SW480 (cell line): ENCODE results near the gene POLN.

Experiments
- DNase-seq: peaks from one replicate; pipeline ENCODE4 v3.0.0-alpha.2; 2016; ENCODE audit warnings: low spot score

Gene POLN

DNA sequence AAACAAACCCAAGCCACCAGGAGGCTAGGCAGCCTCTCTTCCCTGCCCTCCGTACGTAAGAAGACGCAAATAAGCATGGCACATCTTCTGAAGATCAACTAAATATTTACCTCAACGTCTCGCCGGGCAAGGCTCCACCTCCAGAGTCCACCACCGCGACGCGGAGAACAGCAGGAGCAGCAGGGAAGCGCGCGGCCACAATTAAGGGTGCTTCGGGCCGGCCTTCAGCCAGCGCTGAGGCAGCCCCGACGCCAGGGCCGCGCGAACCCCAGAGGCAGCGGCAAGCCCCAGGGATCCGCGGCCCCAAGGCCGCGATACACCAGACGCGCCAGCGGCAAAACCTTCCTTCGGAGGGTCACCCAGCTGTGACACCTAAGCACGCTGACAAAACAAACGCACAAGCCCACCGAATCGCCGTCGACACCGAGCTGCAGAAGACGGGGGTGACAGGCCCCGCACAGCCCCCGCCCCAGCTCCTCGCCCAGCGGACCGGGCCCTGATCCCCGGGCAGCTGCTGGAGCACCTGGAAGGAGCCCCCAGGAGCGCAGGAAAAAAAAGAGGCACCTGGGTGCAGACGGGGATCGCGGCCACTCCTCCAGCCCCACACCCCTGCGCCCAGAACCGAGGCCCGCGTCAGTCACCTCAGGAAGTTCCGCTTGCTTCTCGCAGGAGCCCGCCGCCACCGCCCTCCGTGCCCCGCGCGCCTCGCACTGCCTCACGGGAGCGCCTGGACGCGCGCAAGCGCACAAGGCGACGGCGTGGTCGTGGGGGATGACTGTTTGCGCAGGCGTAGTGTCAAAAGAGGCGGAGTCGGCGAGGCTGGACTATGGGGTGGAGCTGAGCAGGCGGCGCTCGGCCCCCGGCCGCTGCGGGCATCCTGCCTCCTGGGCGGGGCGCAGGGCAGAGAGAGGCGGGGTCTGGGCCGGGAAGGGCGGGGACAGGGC, at the start of gene POLN, which contains the start of gene HAUS3:
Gene POLN (minus strand): TSS at position 712 of the 944 bp plus-strand sequence. CDS start 12,890 bp downstream, outside the sequence.
Gene HAUS3 (minus strand): TSS at position 712 of the 944 bp plus-strand sequence. CDS start 1,175 bp downstream, outside the sequence.
- peak; percentile 90 for DNase-seq

DNA sequence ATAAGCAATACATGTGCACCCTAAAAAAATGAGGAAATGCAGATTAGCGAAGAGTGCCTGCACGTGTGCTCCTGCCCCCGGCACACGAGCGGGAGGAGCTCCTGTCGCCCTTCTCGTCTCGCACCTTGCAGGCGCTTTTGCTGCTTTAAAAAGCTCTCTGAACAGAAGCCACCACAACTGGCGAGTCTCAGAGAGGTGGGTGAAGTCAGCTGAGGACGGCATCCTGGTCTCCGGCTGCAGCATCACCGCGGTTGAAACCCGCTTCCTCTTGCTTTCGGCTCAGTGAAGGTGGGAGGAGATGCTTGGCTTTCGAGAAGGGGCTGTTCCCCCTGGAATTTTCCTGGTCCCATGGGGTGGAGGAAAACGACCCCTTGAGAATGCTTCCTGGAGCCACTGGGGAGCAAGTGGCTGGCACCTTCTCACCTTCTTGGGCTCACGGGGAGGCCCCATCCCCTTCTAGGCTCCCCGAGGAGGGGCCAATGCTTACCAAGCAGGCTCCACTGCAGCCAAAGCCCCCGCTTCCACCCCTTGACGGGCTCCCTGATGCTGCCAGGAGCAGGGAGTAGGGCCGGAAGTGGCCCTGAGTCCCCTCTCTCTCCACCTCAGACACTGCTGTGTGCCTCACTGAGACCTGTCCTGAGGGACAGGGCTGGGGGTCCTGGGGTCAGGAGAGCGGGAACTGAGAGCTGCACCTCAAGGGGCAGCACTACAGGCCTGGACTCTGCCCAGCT, 49.2 kb upstream of the POLN start:
- DNase-seq: no peak

DNA sequence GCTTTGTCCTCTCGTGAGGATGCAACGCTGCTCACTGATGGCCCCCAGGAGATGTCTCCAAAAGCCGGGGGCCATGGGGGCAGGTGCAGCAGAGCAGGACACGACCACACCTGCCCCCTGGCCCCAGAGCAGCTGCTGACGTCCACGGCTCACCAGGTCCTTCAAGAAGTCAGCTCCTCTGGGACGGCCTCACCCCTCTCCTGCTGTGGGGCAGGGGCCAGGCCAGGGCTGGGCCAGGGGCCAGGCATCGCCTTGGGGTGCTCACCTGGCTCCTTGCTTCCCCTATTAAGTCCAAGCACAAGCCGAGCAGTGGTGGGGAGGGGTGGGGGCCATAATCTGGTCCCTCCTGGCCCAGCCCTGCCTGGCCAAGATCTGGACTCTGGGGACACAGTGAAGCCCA, 48.6 kb upstream of the POLN start:
- no peak for DNase-seq

DNA sequence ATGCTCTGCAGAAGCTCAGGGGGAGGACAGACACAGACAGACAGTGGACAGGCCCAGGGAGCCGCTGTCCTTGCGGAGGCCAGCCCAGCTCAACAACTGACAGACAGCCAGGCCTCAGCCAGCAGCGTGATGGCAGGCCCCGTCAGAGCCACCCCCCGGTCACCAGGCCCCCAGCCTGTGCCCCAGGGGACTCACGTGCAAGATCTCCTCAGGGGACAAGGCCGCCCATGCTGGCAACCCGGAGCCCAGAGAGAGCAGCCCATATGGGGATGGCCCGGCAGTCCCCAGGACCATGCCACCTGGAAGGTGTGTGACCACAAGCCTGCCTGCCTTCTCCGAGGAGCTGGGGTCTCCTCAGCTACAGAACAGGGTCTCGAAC, 48.0 kb upstream of the POLN start:
- no peak for DNase-seq

DNA sequence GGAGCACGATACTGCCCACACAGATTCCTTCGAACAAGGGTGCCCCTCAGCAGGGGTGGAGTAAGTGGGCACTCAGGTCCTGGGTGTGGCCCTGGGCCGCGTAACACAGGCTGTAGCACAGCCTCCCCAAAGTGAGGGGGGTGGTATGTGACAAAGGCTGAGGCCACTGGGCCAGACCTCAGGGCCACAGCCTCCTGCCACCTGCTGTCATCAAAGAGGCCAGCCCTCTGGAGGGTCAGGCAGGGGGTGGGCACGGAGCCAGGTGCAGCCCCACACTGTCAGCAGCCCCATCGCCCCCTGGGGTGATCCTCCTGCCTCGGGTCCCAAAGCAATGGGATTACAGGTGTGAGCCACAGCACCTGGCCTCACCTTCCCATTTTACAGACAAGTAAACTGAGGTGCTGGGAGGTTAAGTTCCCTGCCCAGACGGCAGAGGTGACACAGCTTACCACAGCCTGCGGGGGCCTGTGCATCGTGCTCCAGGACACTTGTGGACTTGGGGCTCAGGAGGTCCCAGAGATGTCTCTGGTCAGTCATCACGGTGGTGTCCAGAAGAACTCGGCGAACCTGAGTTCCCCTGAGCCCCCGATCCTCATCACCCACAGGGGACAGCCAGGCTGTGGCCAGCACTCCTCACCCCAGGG, 47.5 kb upstream of the POLN start:
- DNase-seq: no peak

DNA sequence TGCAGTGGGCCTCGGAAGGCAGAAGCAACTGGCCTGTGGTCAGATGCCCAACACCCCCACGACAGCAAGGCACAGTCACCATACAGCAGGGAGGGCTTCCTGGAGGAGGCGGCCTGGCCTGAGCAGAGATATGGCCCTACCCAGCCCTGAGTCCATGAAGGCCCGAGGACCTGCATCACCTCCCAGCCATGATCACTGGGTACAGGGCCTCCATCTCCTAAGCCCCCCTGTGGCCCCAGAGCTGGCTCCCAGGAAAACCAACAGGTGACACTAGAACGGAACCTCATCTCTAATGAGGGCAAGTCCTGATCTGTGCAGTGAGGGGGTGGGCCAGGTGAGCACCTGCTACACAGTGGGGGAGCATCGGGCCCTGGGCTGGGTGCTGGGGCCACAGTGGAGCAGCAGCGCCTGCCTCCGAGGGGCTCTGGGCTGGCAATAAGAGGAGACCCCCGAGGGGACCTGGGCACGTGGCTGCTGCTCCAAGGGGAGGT, 46.2 kb upstream of the POLN start:
- DNase-seq: no peak

DNA sequence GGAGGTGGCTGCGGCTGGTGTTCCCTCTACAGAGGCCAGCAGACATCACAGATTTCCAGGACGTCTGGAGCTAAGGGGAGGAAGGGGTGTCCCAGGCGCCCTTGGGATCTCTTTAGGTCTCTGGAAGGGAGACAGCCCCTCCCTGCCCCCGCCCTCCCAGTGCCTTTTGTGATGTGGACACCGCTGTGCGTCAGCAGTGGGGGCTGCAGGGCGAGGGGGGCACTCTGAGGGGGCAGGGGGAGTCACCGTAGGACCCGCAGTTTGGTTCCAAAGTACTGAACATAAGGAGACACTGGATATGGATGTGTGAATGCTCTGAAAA, 45.6 kb upstream of the POLN start:
- DNase-seq: no peak

DNA sequence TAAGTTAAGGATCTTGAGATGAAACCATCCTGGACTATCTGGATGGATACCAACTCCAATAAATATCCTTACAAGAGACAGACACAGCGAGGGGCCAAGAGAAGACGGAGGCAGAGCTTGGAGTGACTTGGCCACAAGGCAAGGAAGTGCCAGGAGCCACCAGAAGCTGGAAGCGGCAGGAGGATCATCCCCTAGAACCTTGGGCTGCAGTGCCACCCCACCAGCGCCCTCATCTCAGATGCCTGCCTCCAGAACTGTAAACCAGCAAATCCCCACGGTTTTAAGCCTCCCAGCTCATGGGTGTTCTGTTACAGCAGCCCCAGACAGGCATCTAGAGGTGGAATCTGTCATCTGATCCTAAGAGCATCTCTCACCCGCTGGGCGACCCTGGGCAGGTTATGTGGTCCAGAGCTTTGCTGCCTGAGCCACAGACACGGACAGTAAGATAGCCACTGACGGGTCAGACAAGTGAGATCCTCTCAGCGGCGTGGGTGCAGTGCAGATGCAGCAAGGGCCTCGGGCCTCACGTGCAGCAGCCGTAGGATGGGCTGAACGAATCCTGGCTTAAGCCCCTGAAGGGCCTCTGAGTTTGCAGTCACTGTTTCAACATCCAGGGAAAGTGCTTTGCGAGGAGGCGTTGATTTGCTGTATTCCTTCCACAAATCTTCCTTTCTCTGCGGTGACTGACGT, 45.1 kb upstream of the POLN start:
- no peak for DNase-seq

DNA sequence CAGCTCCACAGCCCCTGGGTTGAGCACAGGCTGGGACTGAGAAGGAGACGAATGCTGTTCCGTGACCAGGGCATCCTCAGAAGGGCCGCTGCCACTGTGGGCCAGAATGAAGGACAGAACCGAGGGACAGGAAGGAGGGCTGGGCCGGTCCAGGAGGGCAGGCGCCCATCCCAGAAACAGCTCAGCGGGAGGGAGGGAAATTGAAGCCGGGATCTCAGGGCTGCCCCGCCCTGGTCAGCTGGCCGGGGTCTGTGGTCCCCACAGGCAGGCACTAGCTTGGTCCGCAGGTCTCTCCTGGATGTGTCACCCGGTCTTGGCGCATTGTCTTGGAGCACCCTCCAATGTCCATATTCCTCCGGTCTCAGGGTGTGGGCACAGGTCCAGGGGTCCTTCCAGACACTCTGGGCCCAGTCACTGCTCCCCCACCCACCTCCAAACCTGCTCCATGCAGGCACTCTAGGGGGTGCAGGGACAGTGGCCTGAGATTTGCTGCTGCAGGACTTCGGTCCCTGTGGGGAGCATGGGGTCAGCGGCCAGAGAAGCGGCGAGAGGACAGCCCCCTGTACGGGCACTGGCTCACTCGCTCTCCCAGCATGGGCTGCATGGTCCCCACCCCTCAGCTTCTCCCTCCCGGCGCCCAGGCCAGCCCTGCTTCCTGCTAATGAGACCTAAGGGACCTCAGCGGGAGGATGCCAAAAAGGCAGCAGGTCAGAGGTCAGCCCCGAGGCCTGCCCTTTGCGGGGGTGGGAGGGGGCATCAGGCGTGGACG, 43.9 kb upstream of the POLN start:
- no peak for DNase-seq

DNA sequence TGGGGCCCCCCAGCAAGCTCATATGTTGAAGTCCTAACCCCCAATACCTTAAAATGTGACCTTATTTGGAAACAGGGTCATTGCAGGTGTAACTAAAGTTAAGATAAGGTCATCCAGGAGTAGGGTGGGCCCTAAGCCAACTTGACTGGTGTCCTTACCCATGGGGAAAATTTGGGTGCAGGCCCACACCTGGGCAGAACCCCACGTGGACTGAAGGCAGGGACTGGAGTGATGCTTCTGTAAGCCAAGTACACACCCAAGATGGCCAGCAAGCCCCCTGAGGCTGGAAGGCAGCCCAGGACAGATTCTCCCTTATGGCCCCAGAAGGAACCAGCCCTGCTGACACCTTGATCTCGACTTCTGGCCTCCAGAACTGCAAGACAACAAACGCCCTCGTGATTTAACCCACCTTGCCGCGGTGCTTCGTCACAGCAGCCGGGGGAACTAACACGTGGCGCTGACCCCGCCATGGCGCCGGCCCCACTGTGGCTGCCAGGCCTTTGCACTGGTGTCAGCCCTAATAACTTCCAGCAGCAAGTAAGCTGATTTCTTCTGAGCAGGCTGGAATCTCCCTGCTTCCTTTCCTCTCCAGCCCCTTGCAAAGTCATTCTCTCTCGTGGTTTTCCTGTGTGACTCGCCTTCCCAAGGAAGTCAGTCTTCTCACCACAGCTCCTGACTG, 43.2 kb upstream of the POLN start:
- no peak for DNase-seq

DNA sequence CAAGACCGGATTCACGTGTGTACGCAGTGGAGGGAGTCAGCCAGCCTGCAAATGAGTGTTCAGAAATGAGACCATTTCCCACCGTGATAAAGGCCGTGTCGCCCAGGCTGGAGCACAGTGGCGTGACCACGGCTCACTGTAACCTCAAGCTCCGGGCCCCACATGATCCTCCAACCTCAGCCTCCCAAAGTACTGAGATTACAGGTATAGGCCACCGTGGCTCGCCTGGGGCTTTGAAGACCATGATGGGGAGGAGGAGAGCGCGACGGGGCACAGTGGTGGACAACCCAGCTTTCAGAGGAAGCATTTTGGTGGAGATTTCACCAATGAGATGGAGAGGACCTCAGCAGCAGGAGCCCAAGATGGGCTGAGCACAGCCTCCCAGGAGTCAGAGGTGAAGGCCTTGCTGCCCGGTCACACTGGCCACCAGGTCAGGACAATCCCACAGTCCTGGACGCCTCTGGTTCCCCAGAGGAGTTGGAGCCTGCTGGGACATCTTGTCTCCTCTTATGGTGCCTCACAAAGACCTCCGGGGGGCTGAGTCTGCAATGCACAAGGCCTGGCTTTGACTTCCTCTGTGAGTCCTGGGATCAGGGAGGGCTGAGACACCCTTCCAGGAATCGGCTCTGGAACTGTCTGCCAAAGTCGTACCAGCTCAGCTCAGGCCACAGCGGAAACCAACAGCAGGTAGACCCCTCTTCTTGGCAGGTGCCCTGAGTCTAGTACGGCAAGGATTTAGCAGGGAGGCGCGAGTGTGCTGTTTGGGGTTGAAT, 42.4 kb upstream of the POLN start:
- DNase-seq: no peak

DNA sequence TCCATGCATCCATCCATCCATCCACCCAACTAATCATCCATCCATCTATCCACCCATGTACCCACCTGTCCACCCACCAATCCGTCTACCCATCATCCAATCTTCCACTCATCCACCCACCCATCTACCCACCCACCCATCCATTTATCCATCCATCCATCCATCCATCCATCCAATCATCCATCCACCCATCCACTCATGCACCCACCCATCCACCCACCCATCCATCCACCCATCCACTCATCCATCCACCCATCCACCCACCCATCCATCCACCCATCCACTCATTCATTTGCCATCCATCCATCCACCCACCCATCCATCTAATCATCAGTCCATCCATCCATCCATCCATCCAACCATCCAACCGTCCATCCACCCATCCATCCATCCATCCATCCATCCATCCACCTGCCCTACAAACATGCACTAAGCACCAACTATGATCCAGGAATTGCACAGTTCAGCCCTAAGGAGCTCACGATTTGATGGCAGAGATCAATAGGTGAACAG, 41.3 kb upstream of the POLN start:
- no peak for DNase-seq

DNA sequence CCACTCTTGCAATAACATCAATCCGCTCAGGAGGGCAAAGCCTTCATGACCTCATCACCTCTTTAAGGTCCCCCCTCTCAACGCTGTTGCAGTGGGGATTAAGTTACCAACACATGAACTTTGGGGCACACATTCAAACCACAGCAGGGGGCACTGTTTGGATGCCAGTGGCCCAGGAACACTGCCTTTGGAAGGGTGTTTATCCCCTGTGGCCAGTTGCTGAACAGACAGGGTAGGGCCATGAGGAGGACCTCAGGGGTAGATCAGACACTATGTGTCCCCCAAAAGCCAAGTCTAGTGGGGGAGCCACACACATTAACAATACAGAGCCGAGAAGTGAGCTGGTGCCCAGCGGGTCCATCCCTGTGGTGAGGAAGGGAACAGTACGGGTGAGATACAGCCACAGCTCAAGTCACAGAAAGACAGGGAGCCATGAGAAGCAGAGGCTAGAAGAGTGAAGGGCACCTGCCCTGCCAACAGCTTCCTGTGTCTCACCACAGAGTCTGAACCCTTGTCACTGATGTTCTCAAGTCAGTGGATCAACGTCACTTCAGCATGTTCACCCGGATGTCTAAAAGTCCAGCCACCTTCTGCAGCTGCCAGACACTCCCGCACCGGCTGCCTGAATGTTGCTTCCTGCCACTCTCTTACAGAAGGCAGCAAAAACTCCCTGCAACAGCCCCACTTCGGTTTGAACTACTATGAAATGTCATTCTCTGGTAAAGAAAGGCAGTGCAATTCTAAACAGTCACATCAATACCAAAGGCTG, 39.8 kb upstream of the POLN start:
- no peak for DNase-seq

DNA sequence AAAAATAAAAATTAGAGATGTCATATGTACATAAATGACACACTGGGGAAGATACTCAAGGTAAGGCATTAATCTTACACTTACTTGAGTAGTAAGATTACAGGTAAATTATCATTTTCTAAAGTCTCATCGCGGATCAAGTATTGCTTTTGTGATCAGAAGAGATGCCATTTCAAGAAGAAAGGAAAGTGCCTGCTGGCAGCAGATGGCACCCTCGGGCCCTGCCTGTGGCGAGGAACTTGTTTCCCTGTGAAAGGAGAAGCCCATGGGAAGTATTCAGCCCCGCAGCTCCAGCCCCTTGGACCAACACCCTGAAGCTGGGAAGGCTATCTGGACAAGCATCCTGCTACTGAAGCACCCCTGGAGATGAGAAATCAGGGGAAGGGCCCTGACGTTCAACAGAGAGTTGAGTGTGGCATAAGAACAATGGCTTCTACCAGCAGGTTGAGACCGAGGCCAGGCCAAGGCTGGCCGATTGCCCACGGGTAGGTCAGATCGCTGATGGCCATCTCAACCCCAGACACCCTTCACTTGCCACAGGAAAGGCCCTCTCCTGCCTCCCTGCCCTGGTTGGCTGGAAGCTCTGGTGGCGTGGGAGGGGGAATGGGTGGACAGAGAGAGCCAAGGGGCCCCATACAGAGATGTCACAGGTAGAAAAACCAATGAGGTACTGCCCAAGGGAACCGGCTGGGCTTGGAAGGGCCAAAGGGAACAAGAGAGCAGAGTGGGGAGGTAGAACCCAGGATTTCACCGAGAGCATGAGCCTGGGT, 38.8 kb upstream of the POLN start:
- DNase-seq: no peak

DNA sequence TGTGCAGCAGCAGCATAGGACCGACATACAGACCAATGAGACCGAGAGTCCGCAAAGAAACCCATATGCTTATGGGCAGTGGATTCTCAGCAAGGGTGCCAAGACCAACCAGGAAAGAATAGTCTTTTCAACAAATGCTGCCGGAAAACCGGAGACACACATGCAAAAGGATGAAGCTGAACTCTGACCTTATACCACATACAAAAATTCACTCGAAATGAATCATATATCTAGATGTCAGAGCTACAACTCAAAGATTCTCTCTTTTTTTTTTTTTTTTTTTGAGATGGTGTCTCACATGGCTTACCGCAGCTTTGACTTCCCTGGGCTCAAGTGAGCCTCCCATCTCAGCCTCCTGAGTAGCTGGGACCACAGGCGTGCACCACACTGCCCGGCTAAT, 36.0 kb upstream of the POLN start:
- DNase-seq: no peak

DNA sequence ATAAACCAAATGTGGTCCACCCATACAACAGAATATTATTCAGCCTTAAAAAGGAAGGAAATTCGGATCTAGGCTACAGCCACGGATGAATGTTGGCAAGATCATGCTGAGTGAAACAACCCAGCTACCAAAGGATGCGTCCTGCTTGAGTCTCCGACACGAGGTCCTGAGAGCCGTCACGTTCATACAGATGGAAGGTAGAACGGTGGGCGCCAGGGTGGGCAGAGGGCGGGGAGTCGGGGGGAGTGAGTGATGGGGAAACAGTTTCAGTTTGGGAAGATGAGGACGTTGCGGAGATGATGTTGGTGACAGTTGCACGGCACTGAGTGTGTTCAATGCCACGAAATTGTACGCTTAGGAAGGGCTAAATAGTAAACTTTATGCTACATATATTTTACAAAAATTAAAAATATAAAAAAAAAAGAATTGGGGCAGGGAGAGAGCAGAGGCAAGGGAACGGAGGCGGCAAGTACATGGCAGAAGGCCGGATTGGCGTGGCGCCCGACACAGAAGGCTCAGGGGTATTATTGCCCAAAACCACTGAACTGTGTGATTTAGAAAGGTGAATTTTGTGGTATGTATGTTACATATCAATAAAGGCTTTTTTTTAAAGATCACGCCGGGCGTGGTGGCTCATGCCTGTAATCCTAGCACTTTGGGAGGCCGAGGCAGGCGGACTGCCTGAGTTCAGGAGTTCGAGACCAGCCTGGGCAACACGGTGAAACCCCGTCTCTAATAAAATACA, 34.8 kb upstream of the POLN start:
- DNase-seq: no peak

DNA sequence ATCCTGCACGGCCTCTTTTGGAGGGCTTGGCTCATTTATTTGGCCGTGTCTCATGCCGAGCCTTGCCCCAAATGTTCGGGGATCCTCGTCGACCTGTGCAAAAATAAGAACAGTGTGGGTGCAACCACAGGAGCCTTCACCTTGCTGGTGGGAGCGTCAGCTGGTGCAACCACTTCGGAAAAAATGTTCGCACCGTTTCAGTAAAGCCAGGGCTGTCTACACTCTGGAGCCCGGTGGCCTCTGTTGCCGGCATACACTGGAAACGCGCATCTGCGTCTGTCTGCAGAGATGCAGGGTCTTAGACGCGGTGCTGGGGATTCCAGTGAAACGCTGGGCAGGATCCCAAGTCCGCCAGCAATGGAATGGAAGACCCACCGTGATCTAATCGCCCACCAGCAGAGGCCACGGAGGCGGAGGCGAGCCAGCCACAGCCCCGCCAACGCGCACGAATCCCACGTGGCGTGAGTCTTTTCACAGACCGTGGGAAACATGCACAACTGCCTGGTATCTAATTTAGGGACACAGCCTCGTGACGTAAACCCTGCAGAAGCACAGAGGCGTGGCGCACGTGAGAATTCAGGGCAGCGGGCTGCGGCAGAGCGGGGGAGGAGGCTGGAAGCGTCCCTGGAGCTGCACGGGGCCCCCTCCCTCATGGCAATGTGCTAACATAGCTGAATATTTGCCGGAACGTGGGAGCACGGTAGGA, 33.8 kb upstream of the POLN start:
- no peak for DNase-seq
